HG03025 (cell line): ENCODE measurements around the gene GMNC.
A peak's percentile ranks its signal among the peaks of the same experiment; 100 is the strongest.
"Not testable (repeated sequence)": the region's sequence is repeated elsewhere in the genome, so short reads cannot be mapped to it uniquely, and the experiment has no call there.

Source experiments
- ATAC-seq: cut with Tn5 transposase; IDR thresholded peaks from one replicate; pipeline ENCODE4 v1.9.1; 2021; ENCODE audit warnings: mild to moderate bottlenecking, moderate library complexity; ENCODE audit not compliant: unreplicated experiment, low FRiP score

The GMNC gene, protein sequence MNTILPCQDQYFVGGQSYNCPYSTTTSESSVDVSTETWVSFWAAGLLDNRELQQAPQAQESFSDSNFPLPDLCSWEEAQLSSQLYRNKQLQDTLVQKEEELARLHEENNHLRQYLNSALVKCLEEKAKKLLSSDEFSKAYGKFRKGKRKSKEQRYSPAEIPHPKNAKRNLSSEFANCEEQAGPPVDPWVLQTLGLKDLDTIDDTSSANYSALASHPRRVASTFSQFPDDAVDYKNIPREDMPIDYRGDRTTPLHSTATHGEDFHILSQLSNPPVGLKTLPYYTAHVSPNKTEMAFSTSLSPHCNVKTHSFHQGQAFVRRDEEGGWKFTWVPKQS

DNA sequence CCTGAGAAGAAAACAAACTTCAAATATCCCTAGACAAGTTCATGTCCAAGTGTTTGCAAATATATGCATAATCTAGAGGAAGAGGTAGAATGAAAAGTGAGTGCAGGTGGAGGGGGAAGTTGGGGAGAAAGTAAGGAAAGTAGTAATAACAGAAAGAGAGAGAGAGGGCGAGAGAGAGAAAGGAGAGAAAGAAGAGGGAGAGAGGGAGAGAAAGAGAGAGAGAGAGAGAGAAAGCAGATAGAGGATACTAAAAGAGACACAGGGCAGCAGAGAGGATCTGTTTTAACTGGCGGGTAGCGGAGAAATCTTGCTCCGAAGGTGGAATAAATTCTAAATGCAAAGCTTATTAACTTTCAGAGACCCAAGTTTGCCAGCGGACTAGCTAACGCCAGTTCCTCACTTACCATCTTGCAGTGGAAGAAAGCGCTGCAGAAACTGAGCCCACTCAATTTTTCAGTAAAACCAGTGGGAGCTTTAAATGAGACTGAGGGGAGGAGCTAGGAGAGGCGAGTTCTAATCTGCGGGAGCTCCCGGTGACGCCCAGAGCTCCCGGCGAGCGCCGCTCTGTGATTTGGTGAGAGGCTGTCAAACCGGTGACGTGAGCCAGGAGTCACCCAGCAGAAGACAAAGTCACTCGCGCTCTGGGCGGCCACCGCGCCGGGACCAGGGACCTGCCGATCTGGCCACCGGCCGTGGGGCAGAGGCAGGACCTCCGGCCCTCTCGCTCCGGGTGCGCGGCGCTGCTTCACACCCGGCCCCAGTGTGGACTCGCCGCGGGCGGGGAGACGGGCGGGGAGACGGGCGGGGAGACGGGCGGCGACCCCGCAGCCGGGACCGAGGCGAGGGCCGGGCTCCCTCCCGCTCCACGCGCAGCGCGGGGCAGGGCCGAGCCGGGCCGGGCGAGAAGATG is at the start of gene GMNC:
TSS of gene GMNC (minus strand) at position 486 of the 910 bp plus-strand sequence. CDS start at position 407, 79 bp downstream.
- ATAC-seq = peak; percentile 93

DNA sequence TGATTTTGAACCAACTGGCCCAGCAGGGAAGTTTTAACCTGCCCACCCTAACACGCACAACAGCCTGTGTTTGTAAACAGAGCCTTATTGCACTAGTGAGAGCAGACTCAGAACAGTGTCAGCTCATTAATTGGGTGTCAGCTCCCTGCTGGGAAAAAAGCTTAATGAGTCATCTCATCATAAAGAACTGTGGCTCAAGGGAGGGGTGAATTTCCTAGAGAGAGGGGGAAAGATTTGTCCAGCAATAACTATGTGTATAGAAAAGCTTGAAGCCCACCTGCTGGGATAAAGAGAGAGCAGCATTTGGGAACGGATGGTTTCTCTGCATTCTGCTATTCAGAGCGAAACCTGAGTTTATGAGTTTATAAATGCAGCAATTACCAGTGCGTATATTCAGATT is 48.9 kb upstream of the GMNC start:
- ATAC-seq = no peak

DNA sequence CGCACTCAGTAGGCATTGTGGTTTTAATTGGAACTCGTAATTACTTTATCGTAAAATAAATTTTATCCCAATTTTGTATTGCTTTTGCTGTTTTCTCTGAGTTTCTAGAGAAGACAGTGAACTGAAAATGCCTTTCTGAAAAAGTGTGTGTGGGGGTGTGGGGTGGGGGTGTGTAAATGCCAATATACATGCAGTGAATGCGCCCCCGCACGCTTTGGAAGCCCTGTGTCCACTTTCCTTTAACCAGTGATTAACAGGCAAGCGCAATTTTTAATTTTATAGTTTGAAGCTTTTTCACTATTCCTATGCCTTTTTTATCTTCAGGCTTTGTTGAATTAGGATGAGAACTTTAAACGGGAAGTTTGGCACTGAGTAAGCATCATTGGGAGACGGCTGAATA is 47.4 kb upstream of the GMNC start:
- ATAC-seq = no peak

DNA sequence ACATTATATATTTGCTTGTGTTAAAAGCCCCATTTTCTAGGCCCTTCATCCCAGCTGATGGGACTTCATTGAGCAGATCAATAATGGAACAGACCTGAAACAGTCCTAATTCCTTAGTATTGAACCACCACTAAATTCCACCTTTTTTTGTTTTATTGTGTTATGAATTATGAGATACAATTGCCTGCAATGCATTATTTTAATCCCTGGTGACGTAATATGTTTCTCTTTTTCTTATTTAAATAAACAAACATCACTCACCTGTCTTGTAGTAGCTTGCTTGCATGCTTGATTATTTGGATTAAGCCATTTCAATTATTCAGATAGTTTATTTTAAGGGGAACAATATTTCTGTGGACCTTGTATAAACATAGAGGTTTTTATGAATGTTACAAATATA is 40.7 kb upstream of the GMNC start:
- ATAC-seq = no peak

DNA sequence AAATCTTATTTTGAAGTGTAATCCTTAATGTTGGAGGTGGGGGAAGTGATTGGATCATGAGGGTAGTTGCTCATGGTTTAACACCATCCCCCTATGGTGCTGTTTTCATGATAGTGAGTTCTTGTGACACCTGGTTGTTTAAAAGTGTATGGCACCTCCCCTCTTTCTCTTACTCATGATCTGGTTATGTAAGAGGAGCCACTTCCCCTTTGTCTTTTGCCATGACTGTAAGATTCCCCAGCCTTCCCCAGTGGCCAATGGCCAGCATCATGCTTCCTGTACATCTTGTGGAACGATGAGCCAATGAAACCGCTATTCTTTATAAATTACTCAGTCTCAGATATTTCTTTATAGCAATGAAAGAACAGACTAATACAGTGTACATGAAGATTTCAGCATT is 39.8 kb upstream of the GMNC start:
- ATAC-seq = no peak

DNA sequence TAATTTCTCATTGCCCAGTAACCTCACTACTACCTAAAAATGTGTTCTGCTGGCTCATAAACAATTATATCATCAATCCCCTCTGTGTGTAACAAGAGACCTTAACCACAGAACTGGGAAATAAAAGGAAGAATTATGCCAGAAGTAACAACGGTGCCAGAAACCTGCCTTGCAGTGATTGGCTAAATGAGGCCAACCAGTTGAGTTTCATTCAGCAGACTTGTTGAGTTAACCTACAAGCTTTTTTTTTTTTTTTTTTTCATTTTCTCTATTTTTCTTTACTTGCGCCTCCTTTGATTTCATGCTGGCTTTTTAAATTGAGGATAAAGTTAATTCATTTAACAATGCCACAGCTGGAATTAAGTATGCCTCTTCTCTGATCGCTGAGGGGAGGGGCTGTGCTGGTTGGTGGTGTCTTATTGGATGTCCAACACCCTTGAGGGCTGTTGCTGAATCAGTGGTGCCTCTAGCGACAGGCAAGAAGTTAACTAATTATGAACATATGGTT is 30.0 kb upstream of the GMNC start:
- ATAC-seq = no peak

DNA sequence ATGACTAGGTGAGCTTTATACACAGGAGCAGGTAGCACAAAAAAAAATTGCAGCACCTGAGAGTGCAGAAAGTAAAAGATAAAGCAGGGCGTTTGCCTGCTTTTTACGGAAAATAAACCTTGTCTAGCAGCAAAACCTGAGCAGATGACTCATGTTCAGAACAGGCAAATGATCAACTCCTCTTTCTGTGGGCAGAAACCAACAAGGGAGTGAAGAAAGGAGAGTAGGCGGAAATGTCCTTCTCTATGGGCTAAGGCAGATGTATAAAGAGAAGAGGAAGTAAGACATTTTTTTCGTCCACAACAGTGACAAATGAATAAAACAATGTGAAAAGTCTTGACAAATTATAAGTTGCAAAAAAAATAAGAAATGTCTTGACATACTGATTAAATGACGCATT is 24.5 kb upstream of the GMNC start:
- peak; percentile 85 for ATAC-seq

DNA sequence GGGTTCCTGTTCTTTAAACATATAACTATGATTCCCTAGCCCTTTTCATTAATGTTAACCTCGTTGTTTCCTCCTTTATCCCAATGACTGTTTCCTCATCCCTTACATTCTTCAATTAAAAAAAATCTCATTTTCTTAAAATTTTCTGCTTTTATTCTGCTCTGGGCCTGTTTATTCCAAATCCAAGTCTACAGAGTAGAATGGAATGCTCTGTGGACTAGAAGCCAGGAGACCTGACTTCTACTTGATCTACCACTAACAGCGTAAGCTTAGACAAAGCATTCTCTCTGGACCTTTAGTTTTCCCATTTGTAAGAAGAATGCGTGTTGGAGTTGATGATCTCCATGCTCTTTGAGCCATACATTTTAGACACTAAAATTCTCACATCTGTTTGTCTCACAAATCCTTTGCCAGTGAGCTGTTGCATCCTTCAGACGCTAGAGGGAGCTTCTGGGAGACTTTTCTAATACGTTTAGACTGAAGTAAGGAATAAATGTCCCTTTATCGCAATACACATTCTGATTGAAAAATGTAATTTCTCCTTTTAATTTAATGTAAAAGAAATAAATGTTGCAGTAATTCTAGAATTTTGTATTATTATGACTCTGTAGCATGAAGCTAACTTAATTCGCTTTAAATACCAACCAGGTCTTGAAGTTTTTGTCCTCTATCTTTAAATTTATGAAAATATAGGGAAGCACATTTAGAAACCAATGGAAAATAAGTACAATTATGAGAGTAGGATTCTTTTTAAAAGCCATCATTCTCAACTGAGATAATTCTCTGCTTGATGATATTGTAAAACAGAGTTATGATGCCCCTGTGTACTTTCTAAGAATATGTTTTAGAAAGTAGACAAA is 21.7 kb upstream of the GMNC start:
- peak; percentile 73 for ATAC-seq

DNA sequence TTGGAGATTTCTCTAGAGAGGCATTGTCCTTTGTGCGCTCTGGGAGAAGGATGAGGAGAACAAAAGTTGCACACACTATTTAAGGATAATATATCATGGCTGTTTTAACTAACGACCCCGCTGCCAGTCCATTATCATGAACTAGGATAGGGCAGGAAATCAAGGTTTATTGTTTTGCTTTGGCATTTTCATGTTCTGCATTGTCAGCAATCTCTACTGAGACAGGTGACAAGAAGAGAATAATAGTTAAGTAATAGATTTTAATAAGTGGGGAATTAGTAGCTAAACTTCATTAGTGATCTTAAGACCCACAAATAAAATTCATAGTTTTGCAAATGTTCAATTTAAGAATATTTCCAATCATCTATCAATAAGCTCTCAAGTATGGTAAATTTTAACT is 20.6 kb upstream of the GMNC start:
- ATAC-seq = no peak

DNA sequence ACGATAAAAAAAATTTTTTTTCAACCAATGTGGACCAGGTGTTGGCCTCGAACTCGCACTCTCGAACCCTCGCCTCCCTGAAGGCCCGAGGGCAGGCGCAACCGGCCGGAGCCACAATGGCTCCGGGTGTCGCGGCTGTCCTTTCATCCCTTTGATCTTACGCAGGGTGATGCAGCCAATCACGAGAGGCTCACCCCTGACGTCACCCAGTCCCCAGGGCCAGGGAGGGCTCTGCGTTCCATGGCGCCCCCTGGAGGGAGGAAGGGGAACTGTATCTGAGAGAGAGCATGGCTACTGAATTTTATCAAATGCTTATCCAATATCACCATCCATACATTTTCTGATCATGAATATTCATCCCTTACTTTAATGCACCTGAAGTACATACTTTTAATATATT is 15.4 kb upstream of the GMNC start:
- ATAC-seq = no peak

DNA sequence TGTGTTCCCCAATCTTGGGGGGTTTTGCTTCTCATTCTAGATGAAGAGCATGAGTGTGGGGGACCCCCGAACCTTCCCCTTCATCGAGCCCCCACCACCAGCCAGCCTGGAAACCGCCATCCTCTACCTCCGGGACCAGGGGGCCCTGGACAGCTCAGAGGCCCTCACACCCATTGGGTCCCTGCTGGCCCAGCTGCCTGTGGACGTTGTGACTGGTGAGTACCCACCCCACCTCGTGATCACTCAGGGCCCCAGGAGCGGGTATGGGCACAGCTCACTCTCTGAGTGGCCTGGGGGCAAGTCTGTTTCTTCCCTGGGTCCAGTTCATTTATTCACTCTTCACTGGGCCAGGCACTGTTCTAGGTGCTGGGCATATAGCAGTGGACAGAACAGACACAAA is 13.9 kb upstream of the GMNC start:
- not testable (repeated sequence) for ATAC-seq

DNA sequence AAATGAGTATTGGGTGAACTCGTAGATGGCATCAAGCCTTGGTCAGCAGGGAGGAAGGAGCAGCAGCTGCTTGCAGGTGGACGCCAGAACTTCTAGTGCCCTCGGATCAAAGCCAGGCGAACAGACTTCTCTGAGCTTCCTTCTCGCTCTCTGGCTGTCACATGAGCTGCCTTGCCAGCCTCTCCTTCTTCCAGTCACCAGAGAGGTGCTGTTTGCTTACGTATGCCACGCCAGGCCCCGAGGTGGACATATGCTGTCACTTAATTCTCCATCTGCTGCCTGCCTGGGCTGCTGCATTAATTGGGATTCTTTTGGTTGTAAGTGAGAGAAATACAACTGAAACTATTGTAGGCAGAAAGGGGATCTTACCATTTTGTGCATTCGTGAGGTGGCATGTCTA is 12.6 kb upstream of the GMNC start:
- ATAC-seq = not testable (repeated sequence)

DNA sequence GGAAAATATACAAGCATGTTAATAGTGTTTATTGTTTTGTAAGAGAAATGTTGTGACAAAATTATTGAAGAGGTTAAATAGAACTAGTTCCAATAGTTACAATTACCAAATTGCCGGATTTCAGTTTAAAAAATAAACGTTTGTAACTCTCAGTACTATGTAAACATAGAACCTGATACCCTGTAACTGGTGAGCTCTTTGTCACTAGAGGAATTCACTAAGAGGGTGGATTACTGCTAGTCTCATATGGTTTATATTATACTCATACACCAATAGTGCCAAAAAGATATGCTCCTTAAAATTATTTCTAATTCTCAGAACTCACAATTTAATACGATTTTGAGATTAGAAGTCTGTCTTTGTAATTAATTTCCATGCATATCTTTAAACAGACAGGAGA is 7.6 kb upstream of the GMNC start:
- no peak for ATAC-seq

DNA sequence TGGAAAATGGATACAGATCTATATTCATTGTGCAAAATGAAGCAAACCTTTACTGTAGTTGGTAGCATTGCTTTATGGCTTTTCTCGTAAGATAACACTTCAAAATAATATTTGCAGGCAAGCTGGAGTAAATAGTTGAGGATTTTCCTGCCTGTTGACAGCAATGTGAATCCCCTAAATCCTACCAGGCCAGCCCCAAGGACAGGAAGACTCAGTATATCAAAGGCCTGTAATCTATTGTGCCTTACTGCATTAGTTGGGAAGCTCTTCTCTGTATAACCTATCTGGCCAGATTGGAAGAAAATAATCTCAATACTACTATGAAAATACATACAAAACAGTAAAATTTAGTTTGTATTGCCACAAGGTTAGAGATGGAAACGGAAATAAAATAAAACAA is 4.6 kb upstream of the GMNC start:
- no peak for ATAC-seq

DNA sequence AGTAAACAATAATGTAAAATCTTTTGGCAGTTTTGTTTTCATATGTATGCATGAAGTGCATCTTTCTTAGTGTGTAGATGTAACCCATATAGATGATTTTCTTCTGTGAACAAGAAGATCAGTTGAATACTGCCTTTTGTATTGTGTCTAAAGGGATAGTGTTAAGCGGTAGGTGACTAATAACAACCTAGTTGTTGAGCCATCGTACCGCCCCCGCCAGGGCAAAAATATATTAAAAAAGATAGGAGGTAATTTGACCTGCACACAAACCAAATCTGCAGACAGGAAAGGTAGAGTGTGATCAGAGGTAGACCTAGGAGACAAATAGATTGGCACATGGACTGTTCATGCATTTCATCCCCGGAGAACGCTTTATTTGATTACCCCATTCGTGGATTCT is 3.3 kb upstream of the GMNC start:
- ATAC-seq = no peak

DNA sequence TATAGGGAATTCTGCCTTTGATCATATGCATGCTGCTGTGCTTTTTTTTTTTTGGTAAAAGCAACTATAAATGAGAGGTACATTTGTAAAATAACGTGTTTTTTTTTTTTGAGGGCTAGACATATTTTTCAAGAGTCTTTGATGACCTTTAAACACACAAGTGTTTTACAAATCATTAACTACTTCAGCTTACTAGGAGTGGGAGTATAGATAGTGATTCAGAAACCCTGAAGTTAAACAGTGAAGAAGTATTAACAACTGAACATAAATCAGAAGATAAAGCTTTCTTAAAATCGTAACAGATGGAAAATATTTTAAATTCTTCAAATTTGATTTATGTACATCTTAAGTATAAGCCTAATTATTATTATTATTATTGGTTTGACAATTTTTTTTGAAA is 2.9 kb upstream of the GMNC start:
- no peak for ATAC-seq

DNA sequence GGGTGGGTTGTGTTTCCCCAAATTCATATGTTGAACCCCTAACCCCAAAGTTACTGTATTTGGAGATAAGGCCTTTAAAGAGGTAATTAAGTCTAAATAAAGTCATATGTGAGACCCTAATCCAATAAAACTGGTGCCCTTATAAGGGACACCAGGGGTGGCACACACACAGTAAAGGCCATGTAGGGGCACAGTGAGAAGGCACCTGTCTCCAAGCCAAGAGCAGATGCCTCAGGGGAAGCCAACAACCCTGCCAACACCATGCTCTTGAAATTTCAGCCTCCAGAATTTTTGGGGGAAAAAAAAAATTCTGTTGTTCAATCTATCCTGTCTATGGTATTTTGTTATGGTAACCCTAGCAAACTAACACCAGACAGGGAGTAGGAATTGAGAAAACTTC is 1.5 kb upstream of the GMNC start:
- no peak for ATAC-seq

DNA sequence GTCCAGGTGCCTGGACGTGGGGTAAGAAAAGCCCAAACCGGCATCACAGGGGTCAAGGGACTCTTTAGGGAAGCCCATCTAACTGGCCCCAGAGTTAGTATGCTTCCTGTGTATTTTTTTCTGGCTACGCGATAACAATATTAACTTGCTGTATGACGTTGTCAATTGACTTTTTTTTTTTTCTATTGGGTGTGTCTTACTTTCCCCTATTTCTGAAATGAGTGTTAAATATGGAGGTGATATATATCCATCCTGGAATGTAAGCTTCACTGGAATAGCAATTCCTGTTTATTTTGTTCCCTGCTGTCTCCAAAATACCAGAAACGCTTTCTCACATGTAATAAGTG is 598 bp upstream of the GMNC start:
- no peak for ATAC-seq

DNA sequence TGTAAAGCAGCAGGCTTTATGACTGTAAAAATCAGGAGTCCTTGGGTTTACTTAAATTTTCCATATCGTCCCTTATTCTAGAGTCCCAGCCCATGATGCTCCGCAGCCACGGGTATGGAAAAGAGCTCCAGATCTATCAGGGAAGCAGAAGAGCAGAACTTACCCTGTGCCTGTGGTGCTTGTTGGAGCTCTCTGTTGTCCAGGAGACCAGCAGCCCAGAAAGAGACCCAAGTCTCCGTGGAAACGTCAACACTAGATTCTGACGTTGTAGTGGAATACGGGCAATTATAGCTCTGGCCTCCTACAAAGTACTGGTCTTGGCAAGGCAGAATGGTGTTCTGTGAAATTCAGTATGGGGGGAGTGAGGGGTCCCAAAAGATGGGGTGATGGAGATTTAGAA is 2.0 kb downstream of the GMNC start:
- no peak for ATAC-seq

DNA sequence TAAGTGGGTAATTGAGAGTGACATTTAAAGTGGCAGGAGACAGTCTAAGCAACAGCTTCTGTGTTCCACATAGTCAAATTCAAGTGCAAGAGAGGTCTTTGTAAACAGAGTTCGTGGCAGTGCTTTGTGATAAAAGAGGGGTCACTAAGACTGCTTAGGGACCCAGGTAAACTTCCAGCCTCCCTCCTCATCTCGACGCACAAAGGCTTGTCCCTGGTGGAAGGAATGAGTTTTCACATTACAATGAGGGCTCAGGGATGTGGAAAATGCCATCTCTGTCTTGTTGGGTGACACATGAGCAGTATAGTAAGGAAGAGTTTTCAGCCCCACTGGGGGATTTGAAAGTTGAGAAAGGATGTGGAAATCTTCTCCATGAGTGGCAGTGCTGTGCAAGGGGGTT is 7.3 kb downstream of the GMNC start:
- no peak for ATAC-seq

DNA sequence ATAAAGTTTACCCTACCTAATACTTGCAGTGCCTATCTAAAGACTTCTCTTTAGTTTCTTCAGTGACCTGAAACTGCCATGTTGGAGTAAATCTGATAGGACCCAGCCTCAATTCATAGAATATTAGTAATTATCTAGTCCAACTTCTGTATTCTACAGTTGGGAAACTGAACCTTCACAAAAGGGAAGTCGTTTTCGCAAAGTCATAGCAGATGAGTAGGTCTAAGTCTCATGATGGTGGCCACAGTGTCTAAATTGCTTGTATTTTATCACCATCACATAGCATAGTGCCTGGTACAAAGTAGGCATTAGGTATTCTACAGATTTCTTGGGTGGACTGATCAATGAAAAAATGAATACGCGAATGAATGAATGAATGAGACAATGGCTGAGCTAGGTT is 8.4 kb downstream of the GMNC start:
- ATAC-seq = no peak
